ENCODE data around the gene FAM236D. TPM values are rescaled to one million over a fixed set of nuclear protein-coding genes. Genes with fewer than 3 reads are reported as not detected.
"Not testable (repeated sequence)": the region's sequence is repeated elsewhere in the genome, so short reads cannot be mapped to it uniquely, and the experiment has no call there.

FAM236D gene
- not detected for total RNA-seq
- long read RNA-seq: 0 reads

DNA sequence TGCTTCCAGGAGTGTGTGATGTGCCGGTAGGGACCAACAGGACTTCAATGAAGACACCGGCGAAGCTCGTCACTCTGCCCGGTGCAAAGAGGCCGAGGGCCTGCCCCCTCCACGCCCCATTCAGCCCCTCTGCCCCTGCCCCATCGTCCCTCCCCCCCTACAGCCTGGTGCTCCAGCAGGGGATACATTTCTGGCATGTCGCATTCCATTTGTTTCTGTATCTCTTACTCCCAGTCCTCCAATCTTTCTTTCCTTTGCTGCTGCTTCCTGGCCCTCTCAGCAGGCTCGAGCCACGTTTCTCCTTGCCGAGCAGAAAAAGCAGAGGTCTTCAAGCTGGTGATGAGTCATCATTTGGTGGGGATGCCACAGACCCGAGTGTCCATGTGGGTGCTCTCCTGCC is at the start of gene FAM236D:
Gene FAM236D (minus strand): TSS at position 101 of the 400 bp plus-strand sequence. CDS start 100 bp downstream, at position 1.
- ATAC-seq; intact Hi-C loops (cut with DNase I); DNase-seq: not testable (repeated sequence)

DNA sequence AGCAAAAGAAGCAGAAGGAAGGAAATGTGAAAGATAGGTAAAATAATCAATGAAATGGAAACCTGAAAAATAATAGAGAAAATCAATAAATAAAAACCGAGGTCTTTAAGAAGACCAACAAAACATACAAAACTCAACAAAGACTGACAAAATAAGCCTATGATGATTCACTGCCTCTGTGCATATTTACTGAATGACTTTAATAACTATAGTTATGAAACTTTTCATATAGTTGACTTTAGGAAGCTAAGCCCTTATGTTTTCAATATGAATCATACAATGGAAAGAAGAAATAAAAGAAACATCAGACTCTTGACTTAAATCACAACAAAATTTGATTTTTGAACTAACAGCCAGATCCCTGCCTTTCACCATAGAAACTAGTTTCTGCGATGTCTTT is 29.5 kb upstream of the FAM236D start:
- intact Hi-C loops (cut with DNase I); ATAC-seq; DNase-seq: not testable (repeated sequence)

DNA sequence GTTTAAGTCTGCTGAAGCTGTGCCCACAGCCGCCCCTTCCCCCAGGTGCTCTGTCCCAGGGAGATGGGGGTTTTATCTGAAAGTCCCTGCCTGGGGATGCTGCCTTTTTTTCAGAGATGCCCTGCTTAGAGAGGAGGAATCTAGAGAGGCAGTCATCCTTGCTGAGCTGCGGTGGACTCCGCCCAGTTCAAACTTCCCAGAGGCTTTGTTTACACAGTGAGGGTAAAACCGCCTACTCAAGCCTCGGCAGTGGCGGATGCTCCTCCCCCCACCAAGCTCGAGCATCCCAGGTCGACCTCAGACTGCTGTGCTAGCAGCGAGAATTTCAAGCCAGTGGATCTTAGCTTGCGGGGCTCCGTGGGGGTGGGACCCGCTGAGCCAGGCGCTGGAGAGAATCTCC is 22.7 kb upstream of the FAM236D start:
- intact Hi-C loops (cut with DNase I): not testable (repeated sequence)

DNA sequence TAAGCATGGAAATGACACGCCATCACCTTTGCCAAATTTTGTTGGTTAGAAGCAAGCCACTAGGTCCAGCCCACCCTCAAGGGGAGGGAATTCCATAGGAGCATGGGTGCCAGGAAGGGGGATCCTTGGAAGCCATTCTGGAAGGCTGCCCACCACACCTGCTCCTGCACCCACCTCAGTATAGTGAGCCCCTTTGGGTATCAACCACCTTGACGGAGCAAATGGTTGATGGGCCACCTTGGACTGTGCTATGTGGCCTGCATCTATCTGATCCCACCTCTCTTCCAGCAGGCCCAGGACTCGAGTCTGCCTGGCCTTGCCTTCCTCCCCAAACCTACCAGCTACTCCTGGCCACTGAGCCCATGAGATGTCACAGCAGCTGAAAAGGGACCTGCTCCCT is 17.6 kb downstream of the FAM236D start:
- DNase-seq; intact Hi-C loops (cut with DNase I): not testable (repeated sequence)

More for the DNA sequence above, 22.7 kb upstream of the FAM236D start:
- not testable (repeated sequence) for ATAC-seq, DNase-seq

DNA sequence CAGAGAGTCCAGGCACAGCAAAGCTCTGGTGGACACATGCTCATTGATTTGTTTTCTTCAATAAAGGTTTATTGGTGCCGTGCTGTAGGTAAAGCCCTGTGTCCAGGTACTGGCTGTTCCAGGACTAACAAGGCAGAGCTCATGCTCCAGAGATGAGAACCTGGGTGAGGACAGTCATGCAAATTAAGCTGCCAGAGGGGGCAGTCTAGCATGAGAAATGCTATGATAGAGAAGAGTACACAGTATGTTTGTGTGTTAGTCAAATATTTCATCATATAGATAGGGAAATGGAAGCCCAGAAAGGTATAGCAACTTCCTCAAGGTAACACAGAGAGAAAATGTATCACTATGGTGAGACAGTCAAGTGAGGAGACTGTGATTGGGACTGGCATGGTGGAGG is 19.9 kb downstream of the FAM236D start:
- intact Hi-C loops (cut with DNase I); DNase-seq; ATAC-seq: not testable (repeated sequence)

More for the DNA sequence above, 17.6 kb downstream of the FAM236D start:
- ATAC-seq: not testable (repeated sequence)

- ATAC-seq; intact Hi-C loops (cut with DNase I); DNase-seq: not testable (repeated sequence)
Measured at GRCh38 chrX:72783964-72784363, 24.0 kb downstream of the FAM236D start.

GRCh38 chrX:72783365-72783936 is 24.6 kb downstream of the FAM236D start:
- intact Hi-C loops (cut with DNase I): not testable (repeated sequence)

DNA sequence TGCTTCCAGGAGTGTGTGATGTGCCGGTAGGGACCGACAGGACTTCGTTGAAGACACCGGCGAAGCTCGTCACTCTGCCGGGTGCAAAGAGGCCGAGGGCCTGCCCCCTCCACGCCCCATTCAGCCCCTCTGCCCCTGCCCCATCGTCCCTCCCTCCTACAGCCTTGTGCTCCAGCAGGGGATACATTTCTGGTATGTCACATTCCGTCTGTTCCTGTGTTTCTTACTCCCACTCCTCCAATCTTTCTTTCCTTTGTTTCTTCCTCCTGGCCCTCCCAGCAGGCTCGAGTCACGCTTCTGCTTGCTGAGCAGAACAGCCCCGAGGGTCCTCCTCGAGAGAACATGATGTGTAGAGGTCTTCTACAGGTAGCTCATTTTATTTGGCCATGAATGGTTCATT is 25.4 kb downstream of the FAM236D start, which contains the start of gene FAM236B:
Gene FAM236B (minus strand): TSS at position 101 of the 400 bp plus-strand sequence. CDS start 100 bp downstream, at position 1.
- intact Hi-C loops (cut with DNase I); ATAC-seq; DNase-seq: not testable (repeated sequence)

More at GRCh38 chrX:72783365-72783936, 24.6 kb downstream of the FAM236D start:
- ATAC-seq: peak in 1 of 2 donors; percentile 67
- DNase-seq: not testable (repeated sequence)

DNA sequence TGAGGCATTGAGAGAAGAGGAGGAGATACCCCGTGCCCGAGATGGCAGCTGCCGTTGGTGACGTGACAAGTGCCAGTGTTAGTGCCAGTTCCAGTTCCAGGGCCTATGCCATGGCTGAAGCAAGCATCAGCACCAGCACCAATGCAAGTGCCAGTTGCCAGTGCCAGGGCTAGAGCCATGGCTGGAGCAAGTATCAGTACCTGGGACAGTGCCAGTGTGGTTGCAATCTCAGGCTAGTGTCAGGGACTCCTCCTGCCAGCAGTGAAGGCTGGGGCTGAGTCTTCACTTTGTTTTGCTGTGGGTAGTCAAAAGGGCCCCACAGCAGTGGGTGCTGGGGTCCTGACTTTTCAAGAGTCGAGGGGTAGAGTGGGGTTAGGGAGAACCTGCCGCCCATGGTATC is 29.9 kb downstream of the FAM236D start:
- intact Hi-C loops (cut with DNase I); DNase-seq; ATAC-seq: not testable (repeated sequence)

- peak in 1 of 2 donors; percentile 67 for ATAC-seq
- DNase-seq; intact Hi-C loops (cut with DNase I): not testable (repeated sequence)
Measured at GRCh38 chrX:72777467-72777790, 30.6 kb downstream of the FAM236D start.

DNA sequence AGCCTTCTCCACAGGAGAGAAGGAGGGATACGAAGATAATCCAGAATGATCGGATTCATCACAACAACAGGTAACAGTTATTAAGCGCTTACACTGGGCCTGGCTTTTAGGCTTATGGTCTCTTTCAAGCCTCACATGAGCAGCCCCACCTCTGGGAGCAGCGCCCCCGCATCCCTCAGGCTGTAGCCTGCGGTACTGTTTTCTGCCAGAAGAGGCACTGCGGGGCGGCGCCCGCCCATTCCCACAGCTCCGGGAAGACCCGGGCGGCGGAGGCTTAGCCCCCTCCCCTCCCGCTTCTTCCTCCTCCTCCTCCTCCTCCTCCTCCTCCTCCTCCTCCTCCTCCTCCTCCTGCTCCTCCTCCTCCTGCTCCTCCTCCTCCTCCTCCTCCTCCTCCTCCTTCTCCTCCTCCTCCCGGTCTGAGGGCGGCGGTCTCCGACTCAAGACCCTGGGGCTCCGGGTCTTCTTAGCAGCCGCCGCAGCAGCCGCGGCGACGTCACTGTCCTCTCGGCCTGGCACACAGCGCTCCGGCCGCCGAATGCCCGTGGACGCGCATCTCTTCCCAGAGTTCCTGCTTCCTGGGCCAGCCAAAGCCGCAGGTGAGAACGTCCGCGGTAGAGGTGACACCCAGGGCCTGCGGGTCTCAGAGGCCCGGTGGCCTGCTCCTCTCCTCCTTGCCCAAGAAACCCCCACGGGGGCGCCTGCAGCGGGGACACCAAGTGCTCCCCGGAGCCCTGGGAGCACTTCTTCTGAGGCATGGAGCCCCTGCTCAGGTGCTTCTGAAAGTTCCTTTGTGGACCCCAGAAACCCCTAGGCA is 31.1 kb downstream of the FAM236D start, which contains the start of gene DMRTC1B:
Gene DMRTC1B (plus strand): TSS at position 238 of the 814 bp plus-strand sequence. CDS start 68,246 bp downstream, outside the sequence.
- DNase-seq; intact Hi-C loops (cut with DNase I): not testable (repeated sequence)
- ATAC-seq: peak; percentile 80 to 86

DNA sequence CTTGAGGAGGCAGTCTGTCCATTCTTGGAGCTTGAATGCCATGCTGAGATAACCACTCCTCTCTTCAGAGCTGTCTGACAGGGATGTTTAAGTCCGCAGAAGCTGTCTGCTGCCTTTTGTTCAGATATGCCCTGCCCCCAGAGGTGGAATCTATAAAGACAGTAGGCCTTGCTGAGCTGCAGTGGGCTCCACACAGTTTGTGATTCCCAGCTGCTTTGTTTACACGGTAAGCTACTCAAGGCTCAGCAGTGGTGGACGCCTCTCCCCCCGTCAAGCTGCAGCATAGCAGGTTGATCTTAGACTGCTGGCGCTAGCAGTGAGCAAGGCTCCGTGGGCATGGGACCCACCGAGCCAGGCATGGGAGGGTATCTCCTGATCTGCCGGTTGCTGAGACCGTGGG is 47.6 kb downstream of the FAM236D start:
- intact Hi-C loops (cut with DNase I); ATAC-seq; DNase-seq: not testable (repeated sequence)

Other genes with a start within 250 kb of the FAM236D start
- gene HDAC8, start 235.4 kb downstream of the FAM236D start, total RNA-seq: 10 to 100 TPM; 14.6 to 19.2 TPM
- 10 to 100 TPM in 1 of 2 donors, 1 to 10 TPM in 1; 7.3 to 10.3 TPM for gene PHKA1, start 93.9 kb downstream of the FAM236D start, total RNA-seq
- gene DMRTC1B, start 31.3 kb downstream of the FAM236D start, total RNA-seq: not detected
- not detected for gene FAM236B, start 25.6 kb downstream of the FAM236D start, total RNA-seq
- not detected for gene FAM236C, start 104.4 kb upstream of the FAM236D start, total RNA-seq
- not detected for gene FAM236A, start 130.0 kb upstream of the FAM236D start, total RNA-seq
- gene DMRTC1, start 135.6 kb upstream of the FAM236D start, total RNA-seq: not detected
- gene PABPC1L2B, start 194.7 kb upstream of the FAM236D start, total RNA-seq: not detected